Spleen (tissue), 11 donors: Measurements from ENCODE around the gene EYS. TPM values are rescaled to one million over a fixed set of nuclear protein-coding genes. Genes with fewer than 3 reads are reported as not detected.

Experiments
- DNase-seq: peaks from one replicate; pipeline ENCODE4 v3.0.0-alpha.2; 2020
- H3K27ac ChIP-seq, 8 donors: fragments of 200-600 bp; sonication (generic) in 7 of 8; 1 replicate in 4 of 8; 2 replicates in 4 of 8; pipeline versions ENCODE4 v1.5.0 to v1.8.0; 2016 to 2021; ENCODE audit warnings: inconsistent platforms in 4 of 8, mild to moderate bottlenecking in 4 of 8, moderate library complexity in 1 of 8
- H3K27me3 ChIP-seq, 7 donors: fragments of 200-600 bp; sonication (generic) in 6 of 7; replicated peaks in 1 of 7; 1 replicate in 4 of 7; 2 replicates in 3 of 7; pipeline versions ENCODE4 v1.5.0 to v1.8.0; 2016 to 2021; ENCODE audit warnings: inconsistent platforms in 3 of 7, mild to moderate bottlenecking in 1 of 7
- H3K36me3 ChIP-seq, 6 donors: fragments of 200-600 bp; sonication (generic) in 5 of 6; 1 replicate in 4 of 6; 2 replicates in 2 of 6; pipeline versions ENCODE4 v1.5.0 to v1.8.0; 2016 to 2021; ENCODE audit warnings: inconsistent platforms in 2 of 6
- H3K4me1 ChIP-seq, 6 donors: fragments of 200-600 bp; sonication (generic) in 5 of 6; 1 replicate in 3 of 6; 2 replicates in 3 of 6; pipeline versions ENCODE4 v1.5.0 to v1.8.0; 2016 to 2021; ENCODE audit warnings: inconsistent platforms in 3 of 6
- H3K4me3 ChIP-seq, 8 donors: fragments of 200-600 bp; sonication (generic) in 7 of 8; 1 replicate in 4 of 8; 2 replicates in 4 of 8; pipeline versions ENCODE4 v1.5.0 to v1.8.0; 2016 to 2021; ENCODE audit warnings: inconsistent platforms in 4 of 8, mild to moderate bottlenecking in 4 of 8, moderate library complexity in 2 of 8
- H3K9me3 ChIP-seq, 8 donors: fragments of 200-600 bp; sonication (generic) in 7 of 8; 1 replicate in 4 of 8; 2 replicates in 4 of 8; pipeline versions ENCODE4 v1.5.0 to v1.8.0; 2016 to 2021; ENCODE audit warnings: inconsistent platforms in 4 of 8
- POLR2A ChIP-seq, 3 donors: fragments of 450-650 bp; IDR thresholded peaks; one replicate each; pipeline ENCODE4 v1.5.1; 2017; ENCODE audit warnings: antibody characterized with exemption in 3 of 3, mild to moderate bottlenecking in 1 of 3
- POLR2AphosphoS5 ChIP-seq, 3 donors: sonication (generic); formaldehyde crosslinking; IDR thresholded peaks; one replicate each; pipeline ENCODE4 v1.5.1; 2017; ENCODE audit warnings: antibody characterized with exemption in 3 of 3
- WGBS, 5 donors: extraction: QIAGEN DNeasy Blood & Tissue Kit in 3 of 5; methylation state at CpG; one replicate each; pipeline versions ENCODE4 v1.1.5 to v1.1.7; 2013 to 2018; 5-methylcytosine and 5-hydroxymethylcytosine counted together
- intact Hi-C: fragments of 100-400 bp; cut with DNase I; formaldehyde crosslinking; loops from one replicate; pipeline ENCODE4 v1.15.0; 2023; ENCODE audit warnings: low total_unique reads
- polyA plus RNA-seq, 3 donors: library from polyadenylated mRNA; stranded (reverse); fragments of 200-250 nt; gene quantifications; one replicate each; pipeline ENCODE4 v1.2.1, GENCODE V29; 2013
- total RNA-seq, 7 donors: library from RNA; depleted of rRNA in 3 of 7; stranded (reverse); fragments of >200 nt in 3 of 7; fragmentation: NEBNext Ultra II Directional in 4 of 7; extraction: Animal tissue kit (Norgen Biotek cat#: 25700) in 4 of 7; gene quantifications; one replicate each; pipeline versions ENCODE4 v1.1.0 to v1.2.1, GENCODE V29; 2016 to 2021
- TF ChIP-seq, protein P1 (sequence below), 11 experiments: fragments of 200-600 bp in 7 of 11; fragments of 450-650 bp in 4 of 11; sonication (generic) in 4 of 11; IDR thresholded peaks in 8 of 11; conservative IDR thresholded peaks in 3 of 11; 1 replicate in 7 of 11; 2 replicates in 4 of 11; pipeline versions ENCODE4 v1.4.0 to v1.8.0; 2016 to 2021; ENCODE audit warnings: antibody characterized with exemption in 11 of 11, inconsistent platforms in 4 of 11, mild to moderate bottlenecking in 1 of 11
- donor health status: healthy with polysubstance abuse.
- donor health status: DM: no; HTN: no; CAD: no; lungs with moderate emphysema.
- donor health status: DM: no; HTN: no; CAD: no.
- donor health status: Bipolar disorder and iron deficiency.
- donor health status: healthy.
- donor health status: DM: no; HTN: no; CAD: no.
- donor health status: DM: yes; HTN: yes; CAD: no.

Gene EYS
- total and polyA plus RNA-seq, 10 donors = under 0.01 to 0.72 (median 0.28) TPM; not detected in 5

DNA sequence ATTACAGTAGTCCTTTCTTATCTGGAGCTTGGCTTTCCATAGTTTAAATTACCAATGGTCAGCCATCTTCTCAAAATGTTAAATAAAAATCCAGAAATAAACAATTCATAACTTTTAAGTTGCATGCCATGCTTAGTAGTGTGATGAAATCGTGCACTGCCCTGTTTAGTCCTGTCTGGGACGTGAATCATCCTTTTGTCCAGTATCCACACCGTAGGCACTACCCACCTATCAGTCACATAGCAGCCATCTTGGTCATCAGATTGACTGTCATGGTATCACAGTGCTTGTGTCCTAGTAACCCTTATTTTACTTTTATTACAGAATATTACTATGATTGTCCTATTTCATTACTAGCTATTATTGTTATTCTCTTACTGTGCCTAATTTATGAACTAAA is 924.1 kb downstream of the EYS start:
- 75 to 87% (median 80%) methylated on average over 3 of the region's 3 CpGs for WGBS, 5 donors
- H3K27me3 ChIP-seq = no peaks in the 10 kb centered on the region

DNA sequence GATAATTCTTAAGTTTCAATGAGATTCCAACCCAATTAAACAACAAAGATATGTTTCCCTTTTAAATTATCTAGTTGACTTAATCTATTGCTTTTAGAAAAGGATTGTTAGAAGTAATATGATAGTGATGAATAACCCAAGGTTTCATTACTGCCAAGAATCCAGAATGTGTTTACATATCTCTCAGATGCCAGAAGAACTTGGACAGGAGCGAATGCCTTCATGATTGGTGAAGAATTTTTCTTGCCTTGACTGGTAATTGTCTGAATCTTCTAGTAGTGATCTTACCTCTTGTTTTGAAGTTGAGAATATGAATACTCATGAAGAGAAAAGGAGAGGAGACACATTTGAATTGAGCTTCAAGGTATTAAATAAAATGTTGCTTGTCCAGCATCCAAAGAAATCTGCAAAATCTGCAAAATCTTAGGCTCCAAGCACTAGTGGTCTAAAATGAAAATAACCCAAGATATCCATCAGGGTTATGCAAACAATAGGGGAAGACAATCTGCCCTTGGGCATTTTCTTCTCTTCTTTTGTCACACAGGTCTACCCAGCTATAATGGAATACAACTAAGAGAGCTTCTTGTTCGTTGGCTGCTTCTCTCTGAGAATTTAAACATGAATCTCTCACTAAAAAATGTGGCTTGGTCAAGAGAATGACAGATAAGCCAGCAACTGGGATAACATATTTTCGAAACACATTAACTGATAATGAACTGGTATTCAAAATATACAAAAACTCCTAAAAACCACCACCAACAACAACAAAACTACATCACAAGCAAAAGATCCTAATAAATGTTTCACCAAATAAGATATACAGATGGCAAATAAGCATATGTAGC is 928.9 kb downstream of the EYS start:
- no peak overlapping the region for H3K4me3 ChIP-seq

More for the DNA sequence above, 924.1 kb downstream of the EYS start:
- TF ChIP-seq POLR2A (IDR thresholded peaks at IDR 0.05) (no peak), POLR2AphosphoS5 (IDR thresholded peaks at IDR 0.05) (no peak)
- TF ChIP-seq, protein P1, sequence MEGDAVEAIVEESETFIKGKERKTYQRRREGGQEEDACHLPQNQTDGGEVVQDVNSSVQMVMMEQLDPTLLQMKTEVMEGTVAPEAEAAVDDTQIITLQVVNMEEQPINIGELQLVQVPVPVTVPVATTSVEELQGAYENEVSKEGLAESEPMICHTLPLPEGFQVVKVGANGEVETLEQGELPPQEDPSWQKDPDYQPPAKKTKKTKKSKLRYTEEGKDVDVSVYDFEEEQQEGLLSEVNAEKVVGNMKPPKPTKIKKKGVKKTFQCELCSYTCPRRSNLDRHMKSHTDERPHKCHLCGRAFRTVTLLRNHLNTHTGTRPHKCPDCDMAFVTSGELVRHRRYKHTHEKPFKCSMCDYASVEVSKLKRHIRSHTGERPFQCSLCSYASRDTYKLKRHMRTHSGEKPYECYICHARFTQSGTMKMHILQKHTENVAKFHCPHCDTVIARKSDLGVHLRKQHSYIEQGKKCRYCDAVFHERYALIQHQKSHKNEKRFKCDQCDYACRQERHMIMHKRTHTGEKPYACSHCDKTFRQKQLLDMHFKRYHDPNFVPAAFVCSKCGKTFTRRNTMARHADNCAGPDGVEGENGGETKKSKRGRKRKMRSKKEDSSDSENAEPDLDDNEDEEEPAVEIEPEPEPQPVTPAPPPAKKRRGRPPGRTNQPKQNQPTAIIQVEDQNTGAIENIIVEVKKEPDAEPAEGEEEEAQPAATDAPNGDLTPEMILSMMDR (IDR thresholded peaks at IDR 0.05 in 8 of 11, conservative IDR thresholded peaks at IDR 0.05 in 3 of 11) = no peak
- Histone ChIP-seq H3K4me1 (no peaks in the 10 kb centered on the region), H3K27ac (no peak overlapping the region), H3K4me3 (no peak overlapping the region), H3K9me3 (peaks cover 0 to 24% (median 8%) of the 10 kb centered on the region in 8 donors), H3K36me3 (no peaks in the 10 kb centered on the region)
- intact Hi-C loops = no loop called here
- no peak for DNase-seq

DNA sequence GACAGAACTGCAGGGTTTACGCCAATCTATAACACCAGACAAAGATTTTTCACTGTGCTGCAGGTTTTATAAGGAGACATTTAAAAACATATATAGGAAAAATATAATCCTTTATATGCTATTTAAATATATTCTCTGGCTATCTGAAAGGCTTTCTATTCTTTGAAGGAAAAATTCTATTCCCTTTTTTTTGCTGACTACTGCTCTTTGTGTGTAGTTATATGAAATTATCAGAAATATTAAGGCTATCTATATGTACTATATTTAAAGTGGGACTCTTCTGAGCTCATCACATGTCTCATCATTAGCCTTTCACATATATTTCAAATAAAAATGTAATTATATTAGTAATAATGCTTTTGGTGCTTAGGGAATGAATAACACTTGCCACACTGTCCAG is 930.7 kb downstream of the EYS start:
- Histone ChIP-seq H3K27me3 (no peaks in the 10 kb centered on the region), H3K27ac (no peak overlapping the region), H3K9me3 (peaks cover 0 to 32% (median 10%) of the 10 kb centered on the region in 8 donors), H3K4me3 (no peak overlapping the region), H3K36me3 (no peaks in the 10 kb centered on the region), H3K4me1 (no peaks in the 10 kb centered on the region)
- intact Hi-C loops = no loop called here
- TF ChIP-seq, protein P1 (IDR thresholded peaks at IDR 0.05 in 8 of 11, conservative IDR thresholded peaks at IDR 0.05 in 3 of 11) = no peak
- TF ChIP-seq POLR2A (IDR thresholded peaks at IDR 0.05) (no peak), POLR2AphosphoS5 (IDR thresholded peaks at IDR 0.05) (no peak)
- WGBS, 5 donors = 91 to 98% (median 94%) methylated on average over 1 of the region's 1 CpG
- DNase-seq = no peak

More for the DNA sequence above, 928.9 kb downstream of the EYS start:
- DNase-seq = no peak
- Histone ChIP-seq H3K36me3 (no peaks in the 10 kb centered on the region), H3K4me1 (no peaks in the 10 kb centered on the region), H3K9me3 (peaks cover 0 to 29% (median 10%) of the 10 kb centered on the region in 8 donors), H3K27ac (no peak overlapping the region), H3K27me3 (no peaks in the 10 kb centered on the region)
- intact Hi-C loops = no loop called here
- WGBS, 5 donors = 65 to 80% (median 74%) methylated on average over 3 of the region's 3 CpGs
- TF ChIP-seq, protein P1 (IDR thresholded peaks at IDR 0.05 in 8 of 11, conservative IDR thresholded peaks at IDR 0.05 in 3 of 11) = no peak
- TF ChIP-seq POLR2AphosphoS5 (IDR thresholded peaks at IDR 0.05) (no peak), POLR2A (IDR thresholded peaks at IDR 0.05) (no peak)

DNA sequence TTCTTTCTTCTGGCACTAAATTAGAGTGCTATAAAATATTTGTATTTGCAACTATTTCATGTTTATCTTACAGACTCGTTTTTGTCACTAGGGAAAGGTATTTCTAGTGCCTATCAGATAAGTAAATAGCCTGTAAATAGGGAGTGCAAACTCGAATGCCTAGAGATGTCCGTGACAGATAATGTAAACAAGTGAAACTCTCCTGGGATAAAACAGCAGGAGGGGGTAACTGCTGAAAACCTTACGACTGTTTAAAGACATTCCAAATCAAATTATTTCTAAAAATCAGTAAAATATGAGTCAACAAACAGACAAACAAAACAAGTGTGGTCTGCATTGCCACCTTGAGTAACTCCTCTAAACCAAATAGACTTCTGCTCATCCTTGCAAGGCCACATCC is 932.1 kb downstream of the EYS start:
- Histone ChIP-seq H3K4me3 (no peak overlapping the region), H3K27me3 (no peaks in the 10 kb centered on the region), H3K4me1 (no peaks in the 10 kb centered on the region), H3K9me3 (peaks cover 0 to 22% (median 9%) of the 10 kb centered on the region in 8 donors), H3K27ac (no peak overlapping the region), H3K36me3 (no peaks in the 10 kb centered on the region)
- intact Hi-C loops = no loop called here
- DNase-seq = no peak
- WGBS, 5 donors = 37 to 66% (median 51%) methylated on average over 4 of the region's 4 CpGs
- TF ChIP-seq, protein P1 (IDR thresholded peaks at IDR 0.05 in 8 of 11, conservative IDR thresholded peaks at IDR 0.05 in 3 of 11) = no peak
- TF ChIP-seq POLR2AphosphoS5 (IDR thresholded peaks at IDR 0.05) (no peak), POLR2A (IDR thresholded peaks at IDR 0.05) (no peak)
